Sigmoid colon (tissue), 4 donors: ENCODE data around the gene TMEM106C.

ENCODE experiments used
- POLR2A ChIP-seq, 2 donors: fragments of 450-650 bp; IDR thresholded peaks; one replicate each; pipeline ENCODE4 v1.6.1; 2016; ENCODE audit warnings: antibody characterized with exemption in 2 of 2, mild to moderate bottlenecking in 2 of 2, moderate library complexity in 2 of 2
- POLR2AphosphoS5 ChIP-seq, 4 donors: sonication (generic); formaldehyde crosslinking; IDR thresholded peaks; one replicate each; pipeline ENCODE4 v1.6.1; 2017; ENCODE audit warnings: antibody characterized with exemption in 4 of 4
- TF ChIP-seq, protein P1 (sequence below), 4 experiments: fragments of 450-650 bp in 3 of 4; fragments of 200-600 bp in 1 of 4; IDR thresholded peaks; one replicate each; pipeline ENCODE4 v1.5.1; 2016 to 2019; ENCODE audit warnings: antibody characterized with exemption in 4 of 4, mild to moderate bottlenecking in 3 of 4, moderate library complexity in 2 of 4

DNA sequence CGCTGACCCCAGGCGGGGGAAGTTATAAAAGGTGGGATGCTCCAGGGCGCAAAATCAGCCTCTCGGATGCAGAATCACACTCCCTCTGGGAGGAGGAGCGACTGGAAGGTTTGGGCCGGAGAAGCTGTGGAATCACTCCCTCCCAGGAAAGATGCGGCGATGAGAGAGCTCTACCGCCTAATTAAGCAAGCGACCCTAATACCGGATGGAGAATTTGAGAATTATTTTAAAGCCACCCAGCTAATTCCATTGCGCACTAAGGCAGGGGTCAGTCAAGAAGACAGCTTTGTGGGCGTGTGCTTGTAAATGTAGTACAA, 39.0 kb downstream of the TMEM106C start:
- TF ChIP-seq POLR2AphosphoS5 (IDR thresholded peaks at IDR 0.05) (no peak), POLR2A (IDR thresholded peaks at IDR 0.05) (no peak)
- TF ChIP-seq, protein P1, sequence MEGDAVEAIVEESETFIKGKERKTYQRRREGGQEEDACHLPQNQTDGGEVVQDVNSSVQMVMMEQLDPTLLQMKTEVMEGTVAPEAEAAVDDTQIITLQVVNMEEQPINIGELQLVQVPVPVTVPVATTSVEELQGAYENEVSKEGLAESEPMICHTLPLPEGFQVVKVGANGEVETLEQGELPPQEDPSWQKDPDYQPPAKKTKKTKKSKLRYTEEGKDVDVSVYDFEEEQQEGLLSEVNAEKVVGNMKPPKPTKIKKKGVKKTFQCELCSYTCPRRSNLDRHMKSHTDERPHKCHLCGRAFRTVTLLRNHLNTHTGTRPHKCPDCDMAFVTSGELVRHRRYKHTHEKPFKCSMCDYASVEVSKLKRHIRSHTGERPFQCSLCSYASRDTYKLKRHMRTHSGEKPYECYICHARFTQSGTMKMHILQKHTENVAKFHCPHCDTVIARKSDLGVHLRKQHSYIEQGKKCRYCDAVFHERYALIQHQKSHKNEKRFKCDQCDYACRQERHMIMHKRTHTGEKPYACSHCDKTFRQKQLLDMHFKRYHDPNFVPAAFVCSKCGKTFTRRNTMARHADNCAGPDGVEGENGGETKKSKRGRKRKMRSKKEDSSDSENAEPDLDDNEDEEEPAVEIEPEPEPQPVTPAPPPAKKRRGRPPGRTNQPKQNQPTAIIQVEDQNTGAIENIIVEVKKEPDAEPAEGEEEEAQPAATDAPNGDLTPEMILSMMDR (IDR thresholded peaks at IDR 0.05) = no peak
